ENCODE data around the gene OR1B1. TPM values are rescaled to one million over a fixed set of nuclear protein-coding genes. Genes with fewer than 3 reads are reported as not detected.

Gene OR1B1
- total RNA-seq = not detected in 2 replicates

DNA sequence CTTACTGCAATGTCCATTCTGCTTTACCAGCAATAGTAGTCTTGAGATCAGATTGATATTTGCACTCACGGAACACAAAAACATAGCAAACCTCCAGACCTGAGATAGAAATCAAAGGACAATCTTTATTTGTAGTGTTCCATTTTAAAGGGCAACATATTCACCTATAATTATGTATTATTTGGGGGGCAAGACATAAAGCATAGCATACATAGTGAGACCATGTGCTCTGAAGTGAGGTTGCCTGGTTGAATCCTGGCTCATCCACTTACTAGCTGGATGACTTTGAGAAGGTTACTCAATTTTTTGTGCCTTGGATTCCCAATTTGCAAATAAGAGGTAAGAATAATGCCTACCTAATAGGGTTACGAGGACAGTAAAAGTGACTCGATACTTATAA lies at the start of gene OR1B1:
Gene OR1B1, minus strand, starts transcription at position 101 of the 400 bp plus-strand sequence.

DNA sequence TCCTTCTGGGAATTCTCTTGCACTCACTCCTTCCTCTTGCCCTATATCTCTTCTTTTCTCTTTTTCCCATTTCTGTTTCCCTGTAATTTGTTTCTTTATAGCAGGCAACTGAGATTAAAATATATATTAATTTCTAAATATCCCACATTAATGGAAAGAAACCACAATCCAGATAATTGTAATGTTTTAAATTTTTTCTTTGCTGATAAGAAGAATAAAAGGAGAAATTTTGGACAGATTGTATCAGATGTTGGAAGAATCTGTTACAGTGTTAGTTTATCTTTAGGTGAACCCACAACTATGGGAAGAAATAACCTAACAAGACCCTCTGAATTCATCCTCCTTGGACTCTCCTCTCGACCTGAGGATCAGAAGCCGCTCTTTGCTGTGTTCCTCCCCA lies 4.0 kb upstream of the OR1B1 start, which contains the start of gene OR1L1:
Gene OR1L1, plus strand, starts transcription at position 301 of the 400 bp plus-strand sequence. Its CDS starts 0 bp downstream, at position 301.

DNA sequence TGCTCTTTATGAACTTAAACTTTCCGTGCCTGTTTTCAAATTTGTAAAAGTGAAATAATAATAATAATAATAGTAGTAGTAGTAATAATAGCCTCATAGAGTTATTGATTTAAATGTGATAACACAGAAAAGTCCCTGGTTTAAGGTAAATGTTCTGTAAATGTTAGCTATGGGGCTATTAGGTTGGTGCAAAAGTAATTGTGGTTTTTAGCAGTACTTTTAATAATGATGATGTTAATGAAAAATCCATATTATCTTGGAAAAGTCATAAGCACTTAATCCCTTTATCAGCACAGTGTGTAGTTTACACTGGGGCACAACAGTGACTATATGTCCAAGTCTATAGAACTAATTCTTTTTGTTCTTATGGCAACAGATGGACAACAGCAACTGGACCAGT lies 43.1 kb downstream of the OR1B1 start, which contains the start of gene OR1Q1:
Gene OR1Q1, plus strand, starts transcription at position 377 of the 400 bp plus-strand sequence. Its CDS starts 0 bp downstream, at position 377.

DNA sequence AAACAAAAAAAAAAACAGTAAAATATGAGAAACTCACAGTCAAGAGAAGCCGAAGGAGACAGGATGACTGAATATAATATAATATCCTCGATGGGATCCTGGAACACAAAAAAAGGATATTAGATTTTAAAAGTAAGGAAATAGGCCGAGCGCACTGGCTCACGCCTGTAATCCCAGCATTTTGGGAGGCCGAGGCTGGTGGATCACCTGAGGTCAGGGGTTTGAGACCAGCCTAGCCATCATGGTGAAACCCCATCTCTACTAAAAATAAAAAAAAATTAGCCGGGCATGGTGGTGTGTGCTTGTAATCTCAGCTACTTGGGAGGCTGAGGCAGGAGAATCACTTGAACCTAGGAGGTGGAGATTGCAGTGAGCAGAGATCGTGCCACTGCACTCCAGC lies 74.1 kb downstream of the OR1B1 start, which contains the start of gene OR1L8:
Gene OR1L8, minus strand, starts transcription at position 101 of the 400 bp plus-strand sequence. CDS start 14,907 bp downstream, outside the sequence.

Other genes with a start within 250 kb of the OR1B1 start
- gene OR1J1, start 179.7 kb downstream of the OR1B1 start, total RNA-seq = not detected in 2 replicates
- 0.24 and 0.32 TPM in 2 replicates for gene OR1J2, start 146.8 kb downstream of the OR1B1 start, total RNA-seq
- gene OR1J4, start 138.5 kb downstream of the OR1B1 start, total RNA-seq = 0.49 TPM in 1 of 2 replicates, not detected in the other
- not detected in 2 replicates for gene OR1N1, start 130.3 kb downstream of the OR1B1 start, total RNA-seq
- gene OR1N2, start 104.5 kb downstream of the OR1B1 start, total RNA-seq = not detected in 2 replicates
- 0.36 TPM in 1 of 2 replicates, not detected in the other for gene OR1L8, start 74.2 kb downstream of the OR1B1 start, total RNA-seq
- gene OR1Q1, start 42.9 kb downstream of the OR1B1 start, total RNA-seq = 0.36 and 0.65 TPM in 2 replicates
- not detected in 2 replicates for gene OR1L1, start 4.1 kb upstream of the OR1B1 start, total RNA-seq
- gene OR1L3, start 17.5 kb upstream of the OR1B1 start, total RNA-seq = not detected in 2 replicates
- not detected in 2 replicates for gene OR1L4, start 66.4 kb upstream of the OR1B1 start, total RNA-seq
- gene OR1L6, start 84.7 kb upstream of the OR1B1 start, total RNA-seq = not detected in 2 replicates
- not detected in 2 replicates for gene OR5C1, start 131.3 kb upstream of the OR1B1 start, total RNA-seq
- gene OR1K1, start 142.5 kb upstream of the OR1B1 start, total RNA-seq = not detected in 2 replicates
- 36.7 and 39.8 TPM in 2 replicates for gene PDCL, start 171.0 kb upstream of the OR1B1 start, total RNA-seq
- 73.1 and 79.7 TPM in 2 replicates for gene RC3H2, start 247.7 kb upstream of the OR1B1 start, total RNA-seq

Measured in hair follicle dermal papilla cell (primary cell).